Activated T-helper 2 cell treated with anti-CD3 and anti-CD28 coated beads, Interferon-gamma antibody, Interleukin-2, Interleukin-4, amounts not matched to agents 10 μg/mL and 5 μg/mL and 100 μg/mL, durations not matched to agents 14 hours and 24 hours and 36 hours (primary cell): ENCODE data around the gene DISC1. TPM values are rescaled to one million over a fixed set of nuclear protein-coding genes. Genes with fewer than 3 reads are reported as not detected.
"Not testable (repeated sequence)": the region's sequence is repeated elsewhere in the genome, so short reads cannot be mapped to it uniquely, and the experiment has no call there.

ENCODE experiments used
- DNase-seq: peaks from one replicate; pipeline ENCODE4 v3.0.0; 2021; ENCODE audit warnings: low spot score
- H3K27ac Mint-ChIP-seq: one replicate; pipeline ENCODE4 v1.8.0; 2021; ENCODE audit warnings: mixed read lengths
- H3K27me3 Mint-ChIP-seq: one replicate; pipeline ENCODE4 v1.8.0; 2021; ENCODE audit warnings: low read depth, mixed read lengths
- H3K36me3 Mint-ChIP-seq: one replicate; pipeline ENCODE4 v1.8.0; 2021; ENCODE audit warnings: low read depth, mixed read lengths
- H3K4me1 Mint-ChIP-seq: one replicate; pipeline ENCODE4 v1.8.0; 2021; ENCODE audit warnings: low read depth, mixed read lengths
- H3K4me3 Mint-ChIP-seq: one replicate; pipeline ENCODE4 v1.8.0; 2021; ENCODE audit warnings: low read depth, mild to moderate bottlenecking, moderate library complexity, mixed read lengths
- H3K9me3 Mint-ChIP-seq: one replicate; pipeline ENCODE4 v1.8.0; 2021; ENCODE audit warnings: mixed read lengths
- intact Hi-C: fragments of 100-400 bp; cut with micrococcal nuclease; formaldehyde crosslinking; loops from one replicate; pipeline ENCODE4 v1.15.1; 2023
- total RNA-seq: library from RNA; stranded (reverse); gene quantifications from 2 replicates; pipeline ENCODE4 v1.2.3, GENCODE V29; 2022

DISC1 gene
- total RNA-seq, 1 donor from 2014 or later, result 1.5 TPM

DNA sequence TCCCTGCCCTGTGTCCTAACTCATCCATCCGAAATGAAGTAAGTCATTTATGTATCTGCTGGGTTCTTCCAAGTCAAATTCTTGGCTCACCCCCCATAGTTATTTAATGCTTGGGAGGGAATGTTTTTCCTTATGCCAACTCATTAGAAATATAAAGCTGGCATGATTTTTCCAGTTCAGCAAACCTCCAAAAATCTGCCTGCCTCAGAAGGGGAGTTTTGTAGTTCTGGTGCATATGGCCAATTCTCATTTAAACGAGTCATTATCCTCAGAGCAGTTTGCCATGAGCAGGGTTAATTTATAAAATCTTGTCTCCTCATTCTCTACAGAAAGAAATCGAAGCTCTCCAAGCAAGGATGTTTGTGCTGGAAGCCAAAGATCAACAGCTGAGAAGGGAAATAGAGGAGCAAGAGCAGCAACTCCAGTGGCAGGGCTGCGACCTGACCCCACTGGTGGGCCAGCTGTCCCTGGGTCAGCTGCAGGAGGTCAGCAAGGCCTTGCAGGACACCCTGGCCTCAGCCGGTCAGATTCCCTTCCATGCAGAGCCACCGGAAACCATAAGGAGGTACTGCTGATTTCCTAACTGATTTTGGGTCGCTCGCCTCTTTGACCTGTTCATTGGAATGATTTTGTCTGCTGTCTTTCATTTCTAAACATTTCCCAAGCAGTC, 144.1 kb downstream of the DISC1 start:
- no peaks in the 10 kb centered on the region for H3K9me3 Mint-ChIP-seq
- H3K4me1 Mint-ChIP-seq, result no peaks in the 10 kb centered on the region
- H3K36me3 Mint-ChIP-seq, result no peaks in the 10 kb centered on the region
- H3K27ac Mint-ChIP-seq, result no peak overlapping the region
- no peak overlapping the region for H3K4me3 Mint-ChIP-seq
- intact Hi-C loops, result no loop called here
- no peak for DNase-seq
- no peaks in the 10 kb centered on the region for H3K27me3 Mint-ChIP-seq

DNA sequence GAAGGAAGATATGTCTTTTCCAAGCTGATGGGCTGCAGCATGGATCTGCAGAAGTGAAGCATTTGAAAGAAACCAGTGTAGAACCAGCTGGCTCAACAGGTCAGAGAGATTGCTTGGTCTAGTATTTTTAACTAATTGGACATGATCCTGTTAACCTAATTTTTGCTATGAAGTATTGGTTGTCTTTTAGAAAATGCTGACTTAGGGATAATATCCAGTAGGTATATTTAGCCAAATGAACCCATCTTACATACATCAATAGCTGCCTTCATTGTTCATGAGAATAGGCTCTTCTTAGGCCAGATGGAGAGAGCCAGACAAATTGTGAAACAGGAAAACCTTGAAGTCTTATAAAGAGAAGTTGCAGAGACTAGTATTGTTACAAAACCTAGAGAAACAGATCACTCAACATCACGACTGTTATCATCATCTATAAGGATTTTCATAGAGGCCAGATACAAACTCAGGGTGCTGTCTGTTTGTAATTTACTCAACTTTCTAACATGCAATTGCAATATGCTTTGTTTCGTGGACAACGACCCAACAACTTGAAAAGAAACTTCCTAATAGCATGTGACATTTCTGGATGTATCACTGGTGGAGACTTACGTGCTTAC, 148.2 kb downstream of the DISC1 start:
- no peak for DNase-seq
- H3K27me3 Mint-ChIP-seq, result no peaks in the 10 kb centered on the region
- intact Hi-C loops, result no loop called here

DNA sequence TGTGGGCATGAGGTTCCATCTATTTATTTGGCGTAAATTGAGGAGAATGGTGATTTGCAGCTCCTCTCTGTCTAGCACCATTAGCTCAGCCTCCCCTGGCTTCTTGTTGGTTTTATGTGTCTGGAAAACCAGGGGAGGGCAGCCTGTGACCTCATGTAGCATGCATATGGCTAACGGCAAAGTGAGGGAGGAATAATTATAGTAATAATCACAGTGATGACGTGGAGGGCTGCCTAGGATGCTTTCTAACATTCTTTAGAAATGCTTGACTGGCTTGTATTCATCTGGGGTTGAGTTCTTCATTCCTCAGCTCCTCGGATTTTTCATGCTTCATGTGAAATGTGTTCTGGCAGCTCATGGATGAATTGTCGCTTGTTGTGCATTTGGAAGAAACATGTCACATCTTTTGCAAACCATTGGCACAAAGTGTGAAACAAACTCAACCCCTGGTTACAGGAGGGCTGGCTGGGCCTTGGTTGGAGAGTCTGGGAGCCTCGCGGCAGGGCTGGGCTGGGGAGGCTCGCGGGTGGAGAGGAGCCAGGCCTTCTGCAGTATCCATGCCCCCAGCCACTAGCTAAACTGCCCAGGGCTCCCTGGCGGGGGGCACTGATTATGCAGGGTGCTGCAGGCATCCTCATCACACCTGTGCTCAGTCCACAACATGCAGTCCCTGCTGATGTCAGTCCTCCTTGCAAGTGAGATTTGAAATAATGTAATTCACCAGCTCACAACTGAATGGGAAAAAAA, 149.6 kb downstream of the DISC1 start:
- Mint-ChIP-seq H3K36me3 (no peaks in the 10 kb centered on the region), H3K27ac (no peak overlapping the region), H3K4me1 (no peaks in the 10 kb centered on the region), H3K27me3 (no peaks in the 10 kb centered on the region), H3K4me3 (no peak overlapping the region), H3K9me3 (no peaks in the 10 kb centered on the region)
- intact Hi-C loops, result no loop called here
- no peak for DNase-seq

More for the DNA sequence above, 148.2 kb downstream of the DISC1 start:
- H3K4me3 Mint-ChIP-seq, result no peak overlapping the region
- H3K36me3 Mint-ChIP-seq, result no peaks in the 10 kb centered on the region
- H3K4me1 Mint-ChIP-seq, result no peaks in the 10 kb centered on the region
- no peaks in the 10 kb centered on the region for H3K9me3 Mint-ChIP-seq
- no peak overlapping the region for H3K27ac Mint-ChIP-seq

DNA sequence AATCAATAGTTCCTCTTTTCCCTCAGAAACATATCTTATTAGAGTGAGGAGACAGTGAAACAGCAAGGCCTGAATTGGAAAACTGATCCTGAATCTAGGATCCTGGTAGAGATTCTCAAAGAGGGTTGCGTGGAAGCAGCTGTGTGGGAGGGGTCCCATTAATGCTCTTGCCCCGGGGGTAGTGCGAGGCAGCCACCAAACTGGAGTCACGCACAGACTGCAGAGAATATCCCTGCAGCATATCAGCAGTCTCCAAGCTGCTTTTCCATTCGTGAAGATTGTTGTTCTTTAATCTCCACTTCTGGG, 150.1 kb downstream of the DISC1 start:
- H3K36me3 Mint-ChIP-seq, result no peaks in the 10 kb centered on the region
- no peak for DNase-seq
- intact Hi-C loops, result no loop called here

DNA sequence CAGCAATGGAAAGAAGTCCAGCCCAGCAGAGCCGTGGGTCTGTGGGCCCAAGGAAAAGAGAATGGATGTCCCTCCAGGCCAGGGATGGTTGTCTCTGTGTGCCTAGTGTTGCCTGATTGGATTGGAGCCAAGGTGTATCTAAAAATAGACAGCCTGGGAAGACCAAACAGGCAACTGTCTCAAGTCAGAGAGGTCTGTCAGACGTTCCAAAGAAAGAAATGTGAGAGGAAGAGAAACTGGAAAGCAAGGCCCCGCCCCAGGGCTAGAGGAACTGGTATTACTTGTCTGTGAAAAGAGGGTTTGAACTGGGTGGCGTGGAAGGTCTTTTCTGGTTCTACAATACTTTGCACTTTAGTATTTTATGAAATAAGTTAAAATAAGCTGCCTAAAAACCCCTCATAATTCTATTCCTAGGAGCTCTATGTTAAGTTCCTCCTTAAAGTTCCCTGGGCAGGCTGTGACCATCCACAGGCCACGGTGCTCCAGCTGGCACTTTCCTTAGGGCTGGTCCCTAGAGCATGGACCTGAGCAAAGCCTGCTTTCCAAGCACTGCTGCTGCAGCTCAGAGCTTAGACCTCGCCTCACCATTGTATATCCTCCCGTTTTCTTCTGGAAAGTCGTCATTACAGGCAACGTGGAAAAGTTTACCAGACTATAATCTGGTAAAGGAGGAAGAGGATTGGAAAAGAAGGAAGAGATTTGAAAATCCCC, 151.6 kb downstream of the DISC1 start:
- Mint-ChIP-seq H3K36me3 (no peaks in the 10 kb centered on the region), H3K27me3 (no peaks in the 10 kb centered on the region), H3K27ac (no peak overlapping the region), H3K9me3 (no peaks in the 10 kb centered on the region), H3K4me1 (no peaks in the 10 kb centered on the region), H3K4me3 (no peak overlapping the region)
- intact Hi-C loops, result no loop called here
- no peak for DNase-seq

More for the DNA sequence above, 150.1 kb downstream of the DISC1 start:
- no peak overlapping the region for H3K27ac Mint-ChIP-seq
- no peaks in the 10 kb centered on the region for H3K9me3 Mint-ChIP-seq
- H3K4me3 Mint-ChIP-seq, result no peak overlapping the region
- no peaks in the 10 kb centered on the region for H3K4me1 Mint-ChIP-seq
- H3K27me3 Mint-ChIP-seq, result no peaks in the 10 kb centered on the region

GRCh38 chr1:231779081-231779480, 152.5 kb downstream of the DISC1 start:
- intact Hi-C loops, result no loop called here
- Mint-ChIP-seq H3K36me3 (no peaks in the 10 kb centered on the region), H3K4me3 (no peak overlapping the region), H3K27ac (no peak overlapping the region), H3K27me3 (no peaks in the 10 kb centered on the region), H3K9me3 (no peaks in the 10 kb centered on the region), H3K4me1 (no peaks in the 10 kb centered on the region)
- no peak for DNase-seq

- Mint-ChIP-seq H3K9me3 (no peaks in the 10 kb centered on the region), H3K27me3 (no peaks in the 10 kb centered on the region), H3K27ac (no peak overlapping the region), H3K4me3 (no peak overlapping the region), H3K36me3 (no peaks in the 10 kb centered on the region), H3K4me1 (no peaks in the 10 kb centered on the region)
- intact Hi-C loops, result no loop called here
- DNase-seq, result no peak
These were observed 155.3 kb downstream of the DISC1 start for GRCh38 chr1:231781892-231782291.

DNA sequence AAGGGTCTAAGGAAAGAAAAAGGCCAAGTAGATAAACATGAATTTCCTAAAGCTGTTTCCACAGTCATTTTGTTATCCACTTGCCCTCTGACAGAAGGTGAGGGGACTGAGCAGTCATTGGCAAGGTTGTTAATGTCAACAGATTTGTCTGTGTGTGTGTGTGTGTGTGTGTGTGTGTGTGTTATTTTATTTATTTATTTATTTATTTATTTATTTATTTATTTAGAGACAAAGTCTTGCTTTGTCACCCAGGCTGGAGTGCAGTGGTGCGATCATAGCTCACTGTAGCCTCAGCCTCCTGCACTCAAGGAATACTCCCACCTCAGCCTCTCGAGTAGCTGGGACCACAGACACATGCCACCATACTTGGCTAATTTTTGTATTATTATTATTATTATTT, 158.5 kb downstream of the DISC1 start:
- intact Hi-C loops, H3K9me3 Mint-ChIP-seq, H3K27me3 Mint-ChIP-seq, H3K4me1 Mint-ChIP-seq, H3K27ac Mint-ChIP-seq, H3K4me3 Mint-ChIP-seq, H3K36me3 Mint-ChIP-seq, DNase-seq: not testable (repeated sequence)

- no peaks in the 10 kb centered on the region for H3K27me3 Mint-ChIP-seq
- intact Hi-C loops, result no loop called here
These were observed 159.5 kb downstream of the DISC1 start for GRCh38 chr1:231786126-231786525.

GRCh38 chr1:231792634-231793033, 166.0 kb downstream of the DISC1 start:
- H3K9me3 Mint-ChIP-seq, result no peaks in the 10 kb centered on the region
- H3K36me3 Mint-ChIP-seq, result no peaks in the 10 kb centered on the region

More at GRCh38 chr1:231786126-231786525, 159.5 kb downstream of the DISC1 start:
- Mint-ChIP-seq H3K9me3 (no peaks in the 10 kb centered on the region), H3K36me3 (no peaks in the 10 kb centered on the region), H3K27ac (no peak overlapping the region), H3K4me1 (no peaks in the 10 kb centered on the region), H3K4me3 (no peak overlapping the region)
- no peak for DNase-seq

DNA sequence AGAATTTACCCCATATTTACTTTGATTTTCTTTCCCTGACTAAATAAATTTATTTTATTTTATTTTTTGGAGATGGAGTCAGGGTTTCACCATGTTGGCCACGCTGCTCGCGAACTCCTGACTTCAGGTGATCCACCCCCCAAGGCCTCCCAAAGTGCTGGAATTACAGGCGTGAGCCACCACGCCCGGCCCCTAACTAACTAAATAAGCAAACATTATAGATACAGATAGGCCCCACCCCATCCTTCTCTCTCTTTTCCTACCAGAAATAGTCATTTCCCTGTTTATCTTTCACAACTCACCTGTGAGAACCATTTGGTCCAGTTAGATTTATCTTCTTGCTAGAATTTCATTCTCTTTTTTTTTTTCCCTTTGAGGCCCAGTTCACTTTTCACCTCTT, 167.3 kb downstream of the DISC1 start:
- Mint-ChIP-seq H3K36me3 (no peaks in the 10 kb centered on the region), H3K27me3 (no peaks in the 10 kb centered on the region), H3K27ac (no peak overlapping the region), H3K4me1 (no peaks in the 10 kb centered on the region), H3K4me3 (no peak overlapping the region), H3K9me3 (no peaks in the 10 kb centered on the region)
- DNase-seq, result no peak
- intact Hi-C loops, result no loop called here

More at GRCh38 chr1:231792634-231793033, 166.0 kb downstream of the DISC1 start:
- Mint-ChIP-seq H3K4me1 (no peaks in the 10 kb centered on the region), H3K4me3 (no peak overlapping the region), H3K27me3 (no peaks in the 10 kb centered on the region), H3K27ac (no peak overlapping the region)
- intact Hi-C loops, result no loop called here
- no peak for DNase-seq

DNA sequence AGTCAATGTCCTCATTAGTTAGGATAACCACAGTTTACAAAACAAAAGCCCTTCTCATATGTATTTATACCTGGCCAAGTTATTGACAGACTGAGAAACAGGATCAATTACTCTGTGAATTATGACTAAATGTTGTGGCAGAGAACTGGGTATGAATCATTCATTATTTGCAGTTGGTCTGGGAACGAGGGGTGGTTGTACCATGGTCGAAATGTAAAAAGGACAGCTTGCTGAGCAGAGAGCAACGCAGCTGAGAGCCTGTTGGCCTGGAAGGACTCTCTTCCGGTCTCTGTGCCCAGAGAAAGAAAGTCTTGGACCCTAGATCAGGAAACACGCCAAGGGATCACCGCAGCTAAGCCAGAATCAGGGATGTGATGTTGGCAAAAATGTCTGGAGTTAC, 169.6 kb downstream of the DISC1 start:
- Mint-ChIP-seq H3K9me3 (peaks cover 14% of the 10 kb centered on the region), H3K36me3 (peaks cover 8% of the 10 kb centered on the region), H3K27me3 (no peaks in the 10 kb centered on the region), H3K4me3 (no peak overlapping the region), H3K27ac (no peak overlapping the region), H3K4me1 (no peaks in the 10 kb centered on the region)
- DNase-seq, result no peak
- intact Hi-C loops, result no loop called here
